WTC11 (cell line): ENCODE data around the gene ZGPAT.

Source experiments
- ATF2 ChIP-seq: sonication (generic); formaldehyde crosslinking; IDR thresholded peaks from 2 replicates; pipeline ENCODE4 v1.8.1; 2022; ENCODE audit warnings: low read depth, missing genetic modification reagents, borderline replicate concordance
- CTCF ChIP-seq: fragments of 200-600 bp; IDR thresholded peaks from 2 replicates; pipeline ENCODE4 v1.8.0; 2022; ENCODE audit warnings: antibody characterized with exemption
- GABPB1 ChIP-seq: sonication (generic); formaldehyde crosslinking; IDR thresholded peaks from 2 replicates; pipeline ENCODE4 v1.8.1; 2023; ENCODE audit warnings: mild to moderate bottlenecking, missing genetic modification reagents
- MXD4 ChIP-seq: fragments of 250-450 bp; sonication (Bioruptor Pico); IDR thresholded peaks from 2 replicates; pipeline ENCODE4 v1.8.0; 2021; ENCODE audit warnings: mild to moderate bottlenecking, moderate library complexity, borderline replicate concordance
- NR2C2 ChIP-seq: sonication (generic); formaldehyde crosslinking; IDR thresholded peaks from 2 replicates; pipeline ENCODE4 v1.8.0; 2022; ENCODE audit warnings: mild to moderate bottlenecking, missing genetic modification reagents
- SMAD4 ChIP-seq: sonication (generic); formaldehyde crosslinking; IDR thresholded peaks from 2 replicates; pipeline ENCODE4 v1.8.0; 2022; ENCODE audit warnings: mild to moderate bottlenecking, missing genetic modification reagents
- ZNF121 ChIP-seq: sonication (generic); formaldehyde crosslinking; IDR thresholded peaks from 2 replicates; pipeline ENCODE4 v1.8.0; 2023; ENCODE audit warnings: missing genetic modification reagents
- ZNF138 ChIP-seq: sonication (generic); formaldehyde crosslinking; conservative IDR thresholded peaks from 2 replicates; pipeline ENCODE4 v1.8.1; 2022; ENCODE audit warnings: mild to moderate bottlenecking, moderate library complexity, missing genetic modification reagents
- ZNF263 ChIP-seq: sonication (generic); formaldehyde crosslinking; IDR thresholded peaks from 2 replicates; pipeline ENCODE4 v1.8.1; 2022; ENCODE audit warnings: low read depth, mild to moderate bottlenecking, moderate library complexity, missing genetic modification reagents
- ZNF423 ChIP-seq: fragments of 250-450 bp; sonication (Bioruptor Pico); IDR thresholded peaks from 2 replicates; pipeline ENCODE4 v2.1.2; 2022; ENCODE audit warnings: mild to moderate bottlenecking, moderate library complexity

GRCh38 chr20:63673951-63674350, 33.9 kb upstream of the ZGPAT start:
- TF ChIP-seq NR2C2 (CRISPR knock-in tag) (no peak), ZNF423 (CRISPR knock-in tag) (no peak), CTCF (no peak), ZNF138 (CRISPR knock-in tag) (no peak), SMAD4 (CRISPR knock-in tag) (no peak), ZNF121 (CRISPR knock-in tag) (no peak), ZNF263 (CRISPR knock-in tag) (no peak), MXD4 (CRISPR knock-in tag) (no peak), ATF2 (CRISPR knock-in tag) (no peak), GABPB1 (CRISPR knock-in tag) (no peak)
